GM12892 (cell line): ENCODE data around the gene APOA4.

ENCODE experiments used
- DNase-seq: peaks from one replicate; pipeline ENCODE4 v3.0.0; 2011; ENCODE audit not compliant: insufficient read length
- FAIRE-seq: peaks from 2 replicates; lab custom pipeline; 2011; peaks lifted over from hg19 to GRCh38; lab: Jason Lieb, UNC
- POLR2A ChIP-seq: IDR thresholded peaks from 2 replicates; pipeline ENCODE4 v1.6.1; 2011; ENCODE audit warnings: low read depth, low read length, control low read depth
- POLR2AphosphoS5 ChIP-seq: IDR thresholded peaks from 2 replicates; pipeline ENCODE4 v1.6.1; 2011; ENCODE audit warnings: low read depth, low read length, control low read depth
- TAF1 ChIP-seq: IDR thresholded peaks from 2 replicates; pipeline ENCODE4 v1.6.1; 2011; ENCODE audit warnings: low read depth, mild to moderate bottlenecking, control low read depth, low read length, borderline replicate concordance

APOA4 gene

GRCh38 chr11:116827461-116827860 lies 4.4 kb upstream of the APOA4 start:
- TF ChIP-seq TAF1 (no peak), POLR2AphosphoS5 (no peak), POLR2A (no peak)
- no peak for FAIRE-seq
- no peak for DNase-seq

- DNase-seq (no peak), FAIRE-seq (no peak)
- TF ChIP-seq POLR2A: no peak
Measured at GRCh38 chr11:116826751-116827431, 3.8 kb upstream of the APOA4 start.

- DNase-seq: no peak
- no peak for TF ChIP-seq POLR2A
- TF ChIP-seq POLR2AphosphoS5: no peak
- TF ChIP-seq TAF1: no peak
- no peak for FAIRE-seq
Measured at GRCh38 chr11:116825854-116826750, 3.0 kb upstream of the APOA4 start.

- FAIRE-seq: no peak
Measured at GRCh38 chr11:116825434-116825833, 2.3 kb upstream of the APOA4 start.

GRCh38 chr11:116822575-116822974 lies 529 bp downstream of the APOA4 start:
- DNase-seq: no peak
- no peak for FAIRE-seq
- TF ChIP-seq TAF1: no peak

More at GRCh38 chr11:116825434-116825833, 2.3 kb upstream of the APOA4 start:
- no peak for DNase-seq
- TF ChIP-seq POLR2AphosphoS5 (no peak), TAF1 (no peak), POLR2A (no peak)

GRCh38 chr11:116821050-116821918 lies 1.8 kb downstream of the APOA4 start:
- no peak for FAIRE-seq
- no peak for DNase-seq
- TF ChIP-seq POLR2AphosphoS5 (no peak), POLR2A (no peak), TAF1 (no peak)

GRCh38 chr11:116819049-116819448 lies 4.1 kb downstream of the APOA4 start:
- FAIRE-seq: no peak
- DNase-seq: no peak
- TF ChIP-seq TAF1 (no peak), POLR2A (no peak), POLR2AphosphoS5 (no peak)

- TF ChIP-seq POLR2A (no peak), POLR2AphosphoS5 (no peak), TAF1 (no peak)
- FAIRE-seq: no peak
- DNase-seq: no peak
Measured at GRCh38 chr11:116814502-116814901, 8.6 kb downstream of the APOA4 start.

- FAIRE-seq: no peak
- no peak for DNase-seq
Measured at GRCh38 chr11:116813781-116814471, 9.2 kb downstream of the APOA4 start.

GRCh38 chr11:116813170-116813569 lies 9.9 kb downstream of the APOA4 start:
- TF ChIP-seq POLR2AphosphoS5: no peak
- TF ChIP-seq TAF1: no peak
- no peak for TF ChIP-seq POLR2A
- FAIRE-seq (peak; percentile 67), DNase-seq (no peak)

More at GRCh38 chr11:116813781-116814471, 9.2 kb downstream of the APOA4 start:
- no peak for TF ChIP-seq TAF1
- no peak for TF ChIP-seq POLR2AphosphoS5
- no peak for TF ChIP-seq POLR2A
